GM12875 (cell line): ENCODE data around the gene EEIG1.

Source experiments
- H3K4me3 ChIP-seq: one replicate; pipeline ENCODE4 v1.5.1; 2011; ENCODE audit warnings: low read depth, low read length, control low read depth
- CTCF ChIP-seq: IDR thresholded peaks from 2 replicates; pipeline ENCODE4 v1.5.1; 2011; ENCODE audit warnings: low read depth, mild to moderate bottlenecking, control low read depth, inconsistent platforms, low read length, moderate library complexity, borderline replicate concordance; ENCODE audit not compliant: insufficient read depth

Gene EEIG1

GRCh38 chr9:128022886-128023285 lies 42.1 kb upstream of the EEIG1 start:
- TF ChIP-seq CTCF = no peak

GRCh38 chr9:128021098-128021497 lies 40.3 kb upstream of the EEIG1 start:
- no peak overlapping the region for H3K4me3 ChIP-seq
- no peak for TF ChIP-seq CTCF

More at GRCh38 chr9:128022886-128023285, 42.1 kb upstream of the EEIG1 start:
- no peak overlapping the region for H3K4me3 ChIP-seq

- 0 out of 2 replicates have a peak, but pooled peaks have one; percentile 32 for TF ChIP-seq CTCF
- no peak overlapping the region for H3K4me3 ChIP-seq
These were observed 39.9 kb upstream of the EEIG1 start for GRCh38 chr9:128020692-128021091.

GRCh38 chr9:128015696-128016095 lies 34.9 kb upstream of the EEIG1 start:
- no peak for TF ChIP-seq CTCF
- H3K4me3 ChIP-seq = no peak overlapping the region

DNA sequence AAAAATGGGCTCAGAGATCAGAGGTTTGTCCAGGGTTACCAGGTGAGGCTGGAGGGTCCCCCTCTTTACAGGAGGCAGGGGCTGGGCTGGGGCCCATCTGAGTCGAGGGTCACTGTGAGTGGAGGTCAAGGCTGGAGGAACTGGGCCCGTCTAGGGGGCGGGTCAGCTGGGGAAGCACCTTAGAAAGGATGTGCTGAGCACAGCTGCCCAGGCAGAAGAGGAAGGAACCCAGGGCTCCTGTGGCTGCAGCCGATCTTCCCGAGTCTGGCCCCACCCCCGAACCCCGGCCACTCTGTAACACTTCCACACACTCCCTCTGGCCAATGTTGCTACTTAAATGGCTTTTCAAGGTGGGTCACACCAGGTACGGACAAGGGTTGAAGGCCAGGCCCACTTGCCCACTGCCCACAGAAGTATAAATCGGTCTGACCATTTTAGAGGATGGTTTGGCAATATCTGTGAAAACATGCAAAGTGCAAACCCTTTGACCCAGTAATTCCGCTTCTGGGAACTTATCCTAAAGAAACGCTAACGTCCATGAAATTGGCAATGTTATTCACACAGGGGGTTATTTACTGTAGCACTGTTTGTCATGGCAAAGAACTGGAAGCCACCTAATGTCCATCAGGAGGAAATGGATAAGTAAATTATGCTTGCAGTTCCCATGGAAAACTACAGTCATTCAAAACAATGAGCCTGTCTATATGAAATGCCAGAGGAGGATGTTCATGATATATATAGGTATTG lies 30.5 kb upstream of the EEIG1 start:
- no peak for TF ChIP-seq CTCF
- H3K4me3 ChIP-seq = no peak overlapping the region

- no peak for TF ChIP-seq CTCF
- no peak overlapping the region for H3K4me3 ChIP-seq
These were observed 28.9 kb upstream of the EEIG1 start for GRCh38 chr9:128009639-128010038.

- TF ChIP-seq CTCF = no peak
These were observed 27.4 kb upstream of the EEIG1 start for GRCh38 chr9:128008171-128008570.

More at GRCh38 chr9:128008171-128008570, 27.4 kb upstream of the EEIG1 start:
- no peak overlapping the region for H3K4me3 ChIP-seq
